ENCODE results near the gene OIT3. TPM values are rescaled to one million over a fixed set of nuclear protein-coding genes. Genes with fewer than 3 reads are reported as not detected.
A peak's percentile ranks its signal among the peaks of the same experiment; 100 is the strongest.
"Not testable (repeated sequence)": the region's sequence is repeated elsewhere in the genome, so short reads cannot be mapped to it uniquely, and the experiment has no call there.

OIT3 gene
- total RNA-seq, 2 experiments from 2014 or later = not detected

DNA sequence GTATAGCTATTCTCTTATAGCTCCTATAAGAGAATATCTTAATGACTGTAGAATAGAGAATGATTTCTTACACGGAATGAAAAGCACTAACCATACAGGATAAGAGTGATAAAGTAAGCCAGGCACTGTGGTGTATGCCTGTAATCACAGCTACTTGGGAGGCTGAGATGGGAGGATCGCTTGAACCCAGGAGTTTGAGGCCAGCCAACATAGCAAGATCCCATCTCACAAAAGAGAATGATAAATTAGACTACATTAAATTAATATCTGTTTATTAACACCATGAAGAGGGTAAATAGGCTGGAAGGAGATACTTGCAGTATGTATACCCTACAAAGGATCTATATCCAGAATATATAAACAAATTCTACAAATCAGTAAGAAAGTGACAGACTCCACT is 12.2 kb upstream of the OIT3 start:
- no peaks in the 10 kb centered on the region for H3K27me3 Mint-ChIP-seq

GRCh38 chr10:72883861-72884260 is 9.7 kb upstream of the OIT3 start:
- H3K27me3 Mint-ChIP-seq = no peaks in the 10 kb centered on the region
- H3K9me3 Mint-ChIP-seq (ENCODE audit: low read depth) = peaks cover 12% of the 10 kb centered on the region
- no peak overlapping the region for H3K4me3 Mint-ChIP-seq
- peaks cover 15% of the 10 kb centered on the region for H3K4me1 Mint-ChIP-seq
- no peak overlapping the region for H3K27ac Mint-ChIP-seq
- peaks cover 24% of the 10 kb centered on the region for H3K36me3 Mint-ChIP-seq (ENCODE audit: low read depth)
- ChIA-PET POLR2A (no interaction called here), CTCF (no interaction called here)
- intact Hi-C loops (cut with DNase I, micrococcal nuclease) = no loop called here
- DNase-seq (no peak), ATAC-seq (no peak)

More for the DNA sequence above, 12.2 kb upstream of the OIT3 start:
- ATAC-seq (no peak), DNase-seq (no peak)
- Mint-ChIP-seq H3K9me3 (ENCODE audit: low read depth) (peaks cover 12% of the 10 kb centered on the region), H3K4me1 (peaks cover 5% of the 10 kb centered on the region), H3K36me3 (ENCODE audit: low read depth) (peaks cover 19% of the 10 kb centered on the region), H3K27ac (no peak overlapping the region), H3K4me3 (no peak overlapping the region)
- CTCF ChIA-PET = no interaction called here
- intact Hi-C loops (cut with DNase I, micrococcal nuclease) = no loop called here
- POLR2A ChIA-PET = no interaction called here

- H3K4me1 Mint-ChIP-seq = peaks cover 15% of the 10 kb centered on the region
- ChIA-PET POLR2A (no interaction called here), CTCF (interaction anchor here (1.0 kb wide), 1 partner anchor 12 kb away, joined by 3 read pairs; no protein-coding TSS in a partner anchor)
- intact Hi-C loops (cut with DNase I, micrococcal nuclease) = no loop called here
- no peak overlapping the region for H3K4me3 Mint-ChIP-seq
- ATAC-seq (no peak), DNase-seq (no peak)
- no peak overlapping the region for H3K27ac Mint-ChIP-seq
- H3K27me3 Mint-ChIP-seq = no peaks in the 10 kb centered on the region
- H3K36me3 Mint-ChIP-seq (ENCODE audit: low read depth) = peaks cover 19% of the 10 kb centered on the region
- H3K9me3 Mint-ChIP-seq (ENCODE audit: low read depth) = peaks cover 12% of the 10 kb centered on the region
Observed at GRCh38 chr10:72885953-72886352, 7.6 kb upstream of the OIT3 start.

DNA sequence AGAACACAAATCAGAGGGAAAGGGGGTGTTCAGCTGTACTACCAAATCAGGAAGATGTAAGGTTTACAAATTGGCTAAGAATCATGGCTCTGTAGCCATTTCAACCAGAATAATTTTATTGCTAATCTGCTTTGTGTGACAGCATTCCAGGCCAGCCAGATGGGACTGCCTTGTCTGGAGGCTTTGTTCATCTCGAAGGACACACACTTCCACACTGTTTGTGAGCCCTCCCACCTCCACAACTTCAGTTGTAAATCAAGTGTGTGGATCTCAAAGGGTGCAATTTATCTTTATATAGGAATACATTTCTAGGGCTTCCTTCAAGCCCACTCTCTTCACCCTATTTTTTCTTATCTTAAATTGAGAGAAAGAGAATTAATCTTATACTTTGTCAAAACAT is 6.9 kb upstream of the OIT3 start:
- Mint-ChIP-seq H3K36me3 (ENCODE audit: low read depth) (peaks cover 17% of the 10 kb centered on the region), H3K27ac (peak overlapping the region; percentile 10), H3K9me3 (ENCODE audit: low read depth) (peaks cover 8% of the 10 kb centered on the region), H3K4me1 (peaks cover 15% of the 10 kb centered on the region), H3K27me3 (no peaks in the 10 kb centered on the region), H3K4me3 (no peak overlapping the region)
- ATAC-seq = no peak
- ChIA-PET CTCF (no interaction called here), POLR2A (no interaction called here)
- no peak for DNase-seq
- intact Hi-C loops (cut with DNase I, micrococcal nuclease) = no loop called here

- CTCF ChIA-PET = no interaction called here
- H3K4me1 Mint-ChIP-seq = peaks cover 15% of the 10 kb centered on the region
- peak overlapping the region; percentile 10 for H3K27ac Mint-ChIP-seq
- H3K36me3 Mint-ChIP-seq (ENCODE audit: low read depth) = peaks cover 14% of the 10 kb centered on the region
- intact Hi-C loops (cut with DNase I, micrococcal nuclease) = no loop called here
- peak; percentile 47 for ATAC-seq
- H3K9me3 Mint-ChIP-seq (ENCODE audit: low read depth) = peaks cover 4% of the 10 kb centered on the region
- H3K27me3 Mint-ChIP-seq = no peaks in the 10 kb centered on the region
- POLR2A ChIA-PET = no interaction called here
- H3K4me3 Mint-ChIP-seq = peak overlapping the region; percentile 9
- peak; percentile 13 for DNase-seq
Observed at GRCh38 chr10:72887043-72887442, 6.5 kb upstream of the OIT3 start.

GRCh38 chr10:72888151-72888638 is 5.3 kb upstream of the OIT3 start:
- CTCF ChIA-PET = interaction anchor here (0.6 to 1.3 kb wide), 3 partner anchors 30 to 276 kb away, joined by 3 to 5 read pairs (median 3); no protein-coding TSS in a partner anchor
- Mint-ChIP-seq H3K9me3 (ENCODE audit: low read depth) (no peaks in the 10 kb centered on the region), H3K4me3 (no peak overlapping the region), H3K36me3 (ENCODE audit: low read depth) (peaks cover 14% of the 10 kb centered on the region), H3K27me3 (no peaks in the 10 kb centered on the region), H3K4me1 (peaks cover 15% of the 10 kb centered on the region), H3K27ac (no peak overlapping the region)
- DNase-seq (no peak), ATAC-seq (no peak)
- intact Hi-C loops (cut with DNase I, micrococcal nuclease) = no loop called here
- POLR2A ChIA-PET = no interaction called here

DNA sequence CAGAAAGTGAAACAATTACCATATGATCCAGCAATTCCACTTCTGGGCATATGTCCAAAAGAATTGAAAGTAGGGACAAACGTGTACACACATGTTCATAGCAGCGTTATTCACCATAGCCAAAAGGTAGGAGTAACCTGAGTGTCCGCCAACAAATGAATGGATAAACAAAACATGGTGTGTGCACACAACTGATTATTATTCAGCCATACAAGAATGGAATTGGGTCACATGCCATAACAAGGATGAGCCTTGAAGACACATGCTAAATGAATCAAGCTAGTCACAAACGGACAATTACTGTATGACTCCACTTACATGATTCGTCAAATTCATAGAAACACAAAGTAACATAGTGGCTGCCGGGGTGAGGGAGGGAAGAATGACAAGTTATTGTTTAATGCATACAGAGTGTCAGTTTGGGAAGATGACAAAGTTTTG is 4.1 kb upstream of the OIT3 start:
- no peak overlapping the region for H3K4me3 Mint-ChIP-seq
- ChIA-PET POLR2A (no interaction called here), CTCF (interaction anchor here (1.3 kb wide), 1 partner anchor 32 kb away, joined by 5 read pairs; no protein-coding TSS in a partner anchor)

GRCh38 chr10:72890086-72890485 is 3.5 kb upstream of the OIT3 start:
- CTCF ChIA-PET = no interaction called here
- POLR2A ChIA-PET = no interaction called here
- Mint-ChIP-seq H3K27me3 (peaks cover 2% of the 10 kb centered on the region), H3K36me3 (ENCODE audit: low read depth) (peaks cover 14% of the 10 kb centered on the region), H3K4me3 (no peak overlapping the region), H3K9me3 (ENCODE audit: low read depth) (no peaks in the 10 kb centered on the region), H3K27ac (no peak overlapping the region), H3K4me1 (peaks cover 10% of the 10 kb centered on the region)
- intact Hi-C loops (cut with DNase I, micrococcal nuclease) = no loop called here
- ATAC-seq (no peak), DNase-seq (no peak)

More for the DNA sequence above, 4.1 kb upstream of the OIT3 start:
- intact Hi-C loops (cut with DNase I, micrococcal nuclease) = no loop called here
- Mint-ChIP-seq H3K27ac (no peak overlapping the region), H3K27me3 (peaks cover 2% of the 10 kb centered on the region), H3K36me3 (ENCODE audit: low read depth) (peaks cover 14% of the 10 kb centered on the region), H3K9me3 (ENCODE audit: low read depth) (no peaks in the 10 kb centered on the region), H3K4me1 (peaks cover 10% of the 10 kb centered on the region)
- DNase-seq (no peak), ATAC-seq (peak; percentile 39)

DNA sequence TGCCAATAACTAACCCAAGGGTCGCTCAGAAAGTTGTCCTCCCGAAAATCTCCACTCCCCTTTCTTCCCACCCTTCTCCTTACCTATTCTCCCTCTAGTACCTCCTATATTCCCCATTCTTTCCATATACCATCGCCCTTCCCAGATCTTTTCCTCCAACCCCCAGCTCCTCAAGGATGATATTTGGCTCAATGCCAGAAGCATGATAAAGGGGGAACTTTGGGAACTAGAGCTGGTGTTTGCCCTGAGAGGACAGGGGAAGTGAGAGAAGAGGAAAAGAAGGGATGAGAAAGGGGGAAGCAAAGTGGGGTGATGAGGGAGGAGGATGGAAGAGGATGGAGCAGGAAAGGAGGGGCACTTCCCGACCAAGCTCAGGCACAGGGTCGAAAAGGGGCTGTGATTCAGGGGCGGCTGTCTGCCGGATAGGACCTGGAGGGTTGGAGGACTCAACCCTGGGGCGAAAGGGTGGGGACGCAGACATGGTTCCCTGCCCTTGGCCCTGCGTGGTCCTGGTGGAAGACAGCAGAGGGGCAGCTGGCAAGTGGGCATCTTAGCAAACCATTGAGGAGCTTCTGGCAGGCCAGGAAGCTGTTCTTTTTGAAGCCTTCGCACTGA is 1.8 kb downstream of the OIT3 start:
- ATAC-seq (no peak), DNase-seq (no peak)
- Mint-ChIP-seq H3K4me1 (no peaks in the 10 kb centered on the region), H3K9me3 (ENCODE audit: low read depth) (no peaks in the 10 kb centered on the region), H3K27ac (no peak overlapping the region), H3K27me3 (peaks cover 6% of the 10 kb centered on the region), H3K36me3 (ENCODE audit: low read depth) (no peaks in the 10 kb centered on the region), H3K4me3 (no peak overlapping the region)
- ChIA-PET POLR2A (no interaction called here), CTCF (no interaction called here)
- intact Hi-C loops (cut with DNase I, micrococcal nuclease) = no loop called here

GRCh38 chr10:72898616-72899015 is 5.1 kb downstream of the OIT3 start:
- intact Hi-C loops (cut with DNase I, micrococcal nuclease) = no loop called here
- H3K36me3 Mint-ChIP-seq (ENCODE audit: low read depth) = no peaks in the 10 kb centered on the region
- no peaks in the 10 kb centered on the region for H3K4me1 Mint-ChIP-seq
- no peak overlapping the region for H3K27ac Mint-ChIP-seq
- ChIA-PET POLR2A (no interaction called here), CTCF (interaction anchor here (0.6 kb wide), 1 partner anchor 60 kb away, joined by 3 read pairs; no protein-coding TSS in a partner anchor)
- no peak overlapping the region for H3K4me3 Mint-ChIP-seq
- no peak for DNase-seq
- H3K27me3 Mint-ChIP-seq = peaks cover 6% of the 10 kb centered on the region
- ATAC-seq = no peak
- no peaks in the 10 kb centered on the region for H3K9me3 Mint-ChIP-seq (ENCODE audit: low read depth)

- Mint-ChIP-seq H3K27me3 (peaks cover 4% of the 10 kb centered on the region), H3K36me3 (ENCODE audit: low read depth) (no peaks in the 10 kb centered on the region), H3K4me3 (no peak overlapping the region), H3K9me3 (ENCODE audit: low read depth) (no peaks in the 10 kb centered on the region), H3K4me1 (no peaks in the 10 kb centered on the region), H3K27ac (no peak overlapping the region)
- ChIA-PET CTCF (interaction anchor here (0.5 to 1.2 kb wide), 2 partner anchors 9 to 196 kb away, joined by 3 read pairs; no protein-coding TSS in a partner anchor), POLR2A (no interaction called here)
- ATAC-seq = no peak
- no peak for DNase-seq
- intact Hi-C loops (cut with DNase I, micrococcal nuclease) = no loop called here
Observed at GRCh38 chr10:72899545-72899944, 6.0 kb downstream of the OIT3 start.

- H3K9me3 Mint-ChIP-seq (ENCODE audit: low read depth); H3K4me3 Mint-ChIP-seq; H3K27me3 Mint-ChIP-seq; CTCF ChIA-PET; DNase-seq; ATAC-seq; H3K4me1 Mint-ChIP-seq; POLR2A ChIA-PET; H3K27ac Mint-ChIP-seq; H3K36me3 Mint-ChIP-seq (ENCODE audit: low read depth); intact Hi-C loops (cut with DNase I, micrococcal nuclease): not testable (repeated sequence)
Observed at GRCh38 chr10:72903941-72904446, 10.5 kb downstream of the OIT3 start.

Measured in activated CD4-positive, alpha-beta T cell treated with anti-CD3 and anti-CD28 coated beads for 36 hours (primary cell).